Measurements from ENCODE around the gene CFAP65.

The CFAP65 gene, protein sequence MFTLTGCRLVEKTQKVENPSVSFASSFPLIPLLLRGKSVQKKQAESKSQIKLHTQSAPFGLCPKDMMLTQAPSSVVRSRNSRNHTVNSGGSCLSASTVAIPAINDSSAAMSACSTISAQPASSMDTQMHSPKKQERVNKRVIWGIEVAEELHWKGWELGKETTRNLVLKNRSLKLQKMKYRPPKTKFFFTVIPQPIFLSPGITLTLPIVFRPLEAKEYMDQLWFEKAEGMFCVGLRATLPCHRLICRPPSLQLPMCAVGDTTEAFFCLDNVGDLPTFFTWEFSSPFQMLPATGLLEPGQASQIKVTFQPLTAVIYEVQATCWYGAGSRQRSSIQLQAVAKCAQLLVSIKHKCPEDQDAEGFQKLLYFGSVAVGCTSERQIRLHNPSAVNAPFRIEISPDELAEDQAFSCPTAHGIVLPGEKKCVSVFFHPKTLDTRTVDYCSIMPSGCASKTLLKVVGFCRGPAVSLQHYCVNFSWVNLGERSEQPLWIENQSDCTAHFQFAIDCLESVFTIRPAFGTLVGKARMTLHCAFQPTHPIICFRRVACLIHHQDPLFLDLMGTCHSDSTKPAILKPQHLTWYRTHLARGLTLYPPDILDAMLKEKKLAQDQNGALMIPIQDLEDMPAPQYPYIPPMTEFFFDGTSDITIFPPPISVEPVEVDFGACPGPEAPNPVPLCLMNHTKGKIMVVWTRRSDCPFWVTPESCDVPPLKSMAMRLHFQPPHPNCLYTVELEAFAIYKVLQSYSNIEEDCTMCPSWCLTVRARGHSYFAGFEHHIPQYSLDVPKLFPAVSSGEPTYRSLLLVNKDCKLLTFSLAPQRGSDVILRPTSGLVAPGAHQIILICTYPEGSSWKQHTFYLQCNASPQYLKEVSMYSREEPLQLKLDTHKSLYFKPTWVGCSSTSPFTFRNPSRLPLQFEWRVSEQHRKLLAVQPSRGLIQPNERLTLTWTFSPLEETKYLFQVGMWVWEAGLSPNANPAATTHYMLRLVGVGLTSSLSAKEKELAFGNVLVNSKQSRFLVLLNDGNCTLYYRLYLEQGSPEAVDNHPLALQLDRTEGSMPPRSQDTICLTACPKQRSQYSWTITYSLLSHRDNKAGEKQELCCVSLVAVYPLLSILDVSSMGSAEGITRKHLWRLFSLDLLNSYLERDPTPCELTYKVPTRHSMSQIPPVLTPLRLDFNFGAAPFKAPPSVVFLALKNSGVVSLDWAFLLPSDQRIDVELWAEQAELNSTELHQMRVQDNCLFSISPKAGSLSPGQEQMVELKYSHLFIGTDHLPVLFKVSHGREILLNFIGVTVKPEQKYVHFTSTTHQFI (N-terminal part only)

DNA sequence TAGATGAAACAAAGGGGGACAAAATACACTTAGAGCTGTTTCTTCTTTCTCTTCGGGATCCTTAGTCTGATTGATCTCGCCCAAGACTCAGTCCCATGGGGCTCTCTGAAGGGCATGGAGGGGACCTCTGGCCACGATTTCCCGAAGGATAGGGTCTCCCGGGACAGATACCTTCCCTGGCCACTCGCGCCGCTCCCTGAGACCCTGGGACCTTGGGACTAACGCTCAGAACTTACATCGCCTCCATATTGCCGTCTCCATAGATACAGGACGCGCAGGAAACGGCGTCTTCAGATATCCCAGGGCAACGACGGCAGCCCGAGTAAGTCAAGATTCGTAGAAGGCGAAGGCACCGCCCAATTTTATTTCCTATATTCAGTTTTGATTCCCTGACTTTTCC, at the start of gene CFAP65:
TSS of gene CFAP65 (minus strand) at position 265 of the 400 bp plus-strand sequence. CDS start 2,468 bp downstream, outside the sequence.
- DNase-seq, result no peak

DNA sequence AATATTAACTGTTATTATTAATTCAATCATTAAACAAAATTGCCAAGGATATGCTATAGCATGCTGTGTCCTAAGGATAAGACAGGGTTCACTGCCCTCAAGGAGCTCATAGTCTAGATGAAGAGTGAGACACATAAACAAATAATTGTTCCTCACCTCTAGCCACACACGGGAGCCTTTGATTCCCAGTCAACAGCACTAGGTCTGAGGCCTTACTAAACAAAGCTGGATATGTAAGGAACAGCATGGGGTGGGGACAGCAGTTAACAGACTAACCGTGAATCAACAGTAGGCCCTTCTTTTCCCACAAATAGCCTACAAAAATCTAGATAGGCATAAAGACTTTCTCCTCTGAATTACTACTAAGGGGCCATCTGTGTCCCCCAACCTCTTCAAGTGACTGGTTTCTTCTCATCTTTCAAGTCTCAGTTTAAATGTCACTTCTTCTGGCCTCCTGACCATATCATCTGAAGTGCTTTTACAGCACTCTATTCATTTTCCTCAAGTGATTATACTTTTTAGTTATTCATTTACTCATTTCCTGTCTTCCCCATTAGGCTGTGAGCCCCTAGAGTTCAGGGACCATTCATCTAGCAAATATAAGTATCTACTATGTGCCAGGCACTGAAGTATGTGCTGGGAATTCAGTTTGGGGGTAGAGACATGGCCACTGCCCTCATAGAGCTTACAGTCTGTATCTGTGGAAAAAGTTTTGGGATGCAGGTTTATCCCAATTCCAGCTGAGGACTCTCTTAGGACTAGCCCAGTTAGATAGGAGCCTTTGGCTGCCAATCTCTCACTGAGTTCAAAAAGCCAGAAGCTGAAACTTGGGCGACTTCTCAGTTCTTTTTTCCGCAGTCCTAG, 49.4 kb upstream of the CFAP65 start:
- no peak for DNase-seq

- DNase-seq, result no peak
Measured at GRCh38 chr2:219089330-219089729, 48.0 kb upstream of the CFAP65 start.

GRCh38 chr2:219087848-219088247, 46.5 kb upstream of the CFAP65 start:
- DNase-seq, result no peak

GRCh38 chr2:219087361-219087760, 46.0 kb upstream of the CFAP65 start:
- DNase-seq, result no peak

GRCh38 chr2:219086196-219086595, 44.9 kb upstream of the CFAP65 start:
- DNase-seq, result no peak

GRCh38 chr2:219084791-219085190, 43.5 kb upstream of the CFAP65 start:
- no peak for DNase-seq

- no peak for DNase-seq
Measured at GRCh38 chr2:219082332-219082958, 41.1 kb upstream of the CFAP65 start.

DNA sequence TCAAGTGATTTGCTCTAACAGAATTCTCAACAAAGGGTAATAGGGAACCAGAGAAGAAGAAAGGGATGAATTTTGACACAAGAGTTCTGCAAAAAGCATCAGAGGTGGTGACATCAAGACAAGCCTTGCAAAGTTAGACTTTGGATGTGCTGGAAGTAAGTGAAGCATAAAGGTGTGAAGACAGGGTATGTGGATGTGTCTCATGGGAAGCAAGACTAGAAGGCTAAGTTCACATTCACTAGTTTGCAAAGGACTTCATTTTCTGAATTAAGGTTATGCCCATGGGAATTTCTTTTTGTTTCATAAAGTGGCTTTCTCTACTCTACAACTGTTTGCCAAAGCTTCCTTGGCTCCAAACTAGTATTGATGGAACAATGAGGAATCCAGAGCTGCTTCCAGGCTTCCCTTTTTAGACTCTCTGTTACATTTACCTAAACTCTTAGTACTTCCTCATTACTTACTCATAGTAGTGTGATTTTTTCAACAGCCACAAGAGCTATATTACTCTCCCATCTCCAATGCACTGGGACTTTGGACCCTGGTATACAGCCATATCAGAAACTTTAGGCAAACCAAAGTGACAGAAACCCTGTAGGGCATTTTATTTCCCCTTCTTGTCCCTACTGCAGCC, 40.5 kb upstream of the CFAP65 start:
- no peak for DNase-seq

DNA sequence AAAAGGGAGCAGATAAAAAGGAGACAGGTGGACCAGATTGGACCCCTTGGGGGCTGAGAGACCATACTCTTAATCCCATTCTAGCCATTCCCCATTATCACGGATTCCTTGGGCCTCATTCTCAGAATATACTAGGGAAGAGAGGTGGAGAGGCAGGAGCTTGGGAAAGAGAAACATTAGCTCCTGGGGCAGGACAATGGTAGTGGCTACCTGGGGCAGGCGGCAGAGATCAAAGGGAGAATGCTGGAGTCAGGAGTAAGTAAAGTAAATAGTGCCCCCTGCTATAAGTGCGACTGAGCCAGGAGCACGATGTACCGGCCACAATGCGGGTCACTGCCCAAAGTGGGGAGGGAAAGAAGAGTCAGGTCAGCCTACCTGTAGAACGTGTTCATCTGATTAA, 39.8 kb upstream of the CFAP65 start:
- no peak for DNase-seq

DNA sequence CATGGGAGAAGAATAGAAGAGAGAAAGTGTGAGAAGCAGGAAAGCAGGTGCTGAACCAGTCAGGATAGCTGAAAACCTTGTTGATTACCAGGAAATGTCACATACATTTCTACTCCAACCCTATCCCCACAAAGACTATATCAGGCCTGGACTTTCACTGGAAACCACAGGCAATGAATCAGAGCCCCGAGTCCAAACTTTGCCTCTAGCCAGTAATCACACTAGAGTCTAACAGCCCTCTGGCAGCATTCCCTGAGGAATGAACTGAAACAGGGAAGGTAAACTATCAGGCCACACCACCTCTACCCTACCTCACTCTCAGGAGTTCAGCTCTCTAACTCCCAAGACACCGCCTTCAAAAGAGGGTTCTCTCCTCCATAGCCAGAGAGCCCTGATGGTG, 38.1 kb upstream of the CFAP65 start:
- no peak for DNase-seq

DNA sequence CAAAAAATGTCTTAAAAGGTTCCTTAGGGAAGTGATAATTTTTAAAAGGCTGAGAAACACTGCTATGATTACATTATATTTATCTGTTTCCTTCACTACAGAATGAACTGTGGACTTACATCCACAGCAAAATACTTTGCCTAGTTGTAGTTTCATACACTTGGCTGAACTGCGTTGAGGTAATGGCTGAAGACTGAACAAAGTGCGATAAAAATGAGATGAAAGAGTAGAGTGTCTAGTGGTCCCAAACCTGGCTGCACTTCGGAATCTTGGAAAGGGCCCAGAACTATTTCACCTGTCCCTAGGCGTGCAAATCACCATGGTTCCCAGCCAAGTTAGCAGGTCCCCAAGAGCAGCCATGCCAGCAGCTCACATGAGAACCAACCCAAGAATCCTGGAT, 37.6 kb upstream of the CFAP65 start:
- no peak for DNase-seq

- no peak for DNase-seq
Measured at GRCh38 chr2:219078126-219078525, 36.8 kb upstream of the CFAP65 start.

DNA sequence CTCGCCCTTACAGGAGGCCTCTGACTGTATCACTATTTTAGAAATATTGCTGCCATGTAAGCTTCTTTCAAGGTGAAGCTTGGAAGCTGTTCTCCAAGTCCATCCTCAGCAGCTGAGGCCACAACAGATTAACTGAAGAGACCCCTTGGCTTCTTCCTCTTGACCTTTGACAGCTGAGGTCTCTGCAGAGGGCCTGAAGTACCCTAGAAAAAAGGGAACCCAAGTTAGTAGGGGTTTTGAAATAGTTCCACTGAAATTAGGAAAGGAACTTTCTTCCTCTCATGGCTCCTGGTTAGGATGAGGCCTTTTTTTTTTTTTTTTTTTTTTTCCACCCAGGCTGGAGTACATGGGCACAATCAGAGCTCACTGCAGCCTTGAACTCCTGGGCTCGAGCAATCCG, 34.9 kb upstream of the CFAP65 start:
- DNase-seq, result no peak

- DNase-seq, result no peak
Measured at GRCh38 chr2:219073413-219074129, 32.3 kb upstream of the CFAP65 start.

DNA sequence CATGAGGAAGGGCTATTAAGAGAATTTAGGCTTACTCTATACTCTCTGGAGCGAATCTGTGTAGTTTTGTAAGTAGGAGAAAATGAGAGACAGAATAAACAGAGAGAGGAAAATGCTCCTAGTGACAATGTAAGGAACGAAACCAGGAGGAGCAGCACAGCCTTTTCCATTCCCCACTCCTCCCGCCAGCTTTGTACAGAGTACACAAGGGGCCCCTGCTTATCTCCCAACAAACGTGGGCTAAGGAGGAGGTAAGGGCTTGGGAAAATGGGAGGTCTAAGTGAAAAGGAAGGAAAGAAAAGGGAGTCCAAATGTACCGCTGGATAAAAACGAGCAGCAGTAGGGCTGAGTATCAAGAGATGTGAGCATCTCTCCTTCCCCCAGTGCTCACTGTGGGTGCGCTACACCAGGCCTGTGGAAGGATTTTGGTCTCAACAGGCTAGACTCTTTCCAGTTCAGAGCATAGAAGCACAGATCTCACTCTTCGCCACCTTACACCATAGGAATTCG, 31.5 kb upstream of the CFAP65 start:
- DNase-seq, result no peak

DNA sequence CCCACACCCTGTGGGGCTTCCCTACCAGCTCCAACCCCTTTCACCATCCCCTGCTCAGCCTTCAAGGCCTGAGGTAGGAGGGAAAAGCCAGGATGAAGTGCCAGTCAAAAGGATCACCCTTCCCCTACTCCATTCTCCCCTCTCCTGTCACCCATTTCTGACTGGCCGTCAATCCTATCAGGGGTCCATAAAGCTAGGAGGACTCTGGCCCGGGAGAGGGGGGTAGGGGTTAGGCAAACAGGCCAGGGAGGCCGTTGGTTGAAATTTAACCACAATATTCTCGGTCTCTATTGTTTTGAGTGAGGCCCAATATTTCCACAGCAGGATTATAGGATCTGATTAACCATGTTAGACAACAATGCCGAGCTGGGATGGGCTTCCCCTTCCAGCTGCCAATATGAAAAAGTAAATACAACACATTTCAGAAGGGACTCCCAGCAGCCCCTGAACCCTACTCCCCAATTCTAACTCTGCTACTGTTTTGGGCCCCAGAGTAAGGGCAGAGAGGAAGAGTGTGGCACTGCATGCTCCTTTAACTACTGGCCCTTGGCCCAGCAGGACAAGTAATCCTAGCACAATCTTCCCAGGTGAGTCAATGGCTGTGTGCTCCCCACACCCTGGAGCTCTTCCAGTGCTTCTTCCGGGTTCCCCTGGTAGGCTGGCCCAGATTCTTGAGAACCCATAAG, 30.0 kb upstream of the CFAP65 start:
- DNase-seq, result no peak

DNA sequence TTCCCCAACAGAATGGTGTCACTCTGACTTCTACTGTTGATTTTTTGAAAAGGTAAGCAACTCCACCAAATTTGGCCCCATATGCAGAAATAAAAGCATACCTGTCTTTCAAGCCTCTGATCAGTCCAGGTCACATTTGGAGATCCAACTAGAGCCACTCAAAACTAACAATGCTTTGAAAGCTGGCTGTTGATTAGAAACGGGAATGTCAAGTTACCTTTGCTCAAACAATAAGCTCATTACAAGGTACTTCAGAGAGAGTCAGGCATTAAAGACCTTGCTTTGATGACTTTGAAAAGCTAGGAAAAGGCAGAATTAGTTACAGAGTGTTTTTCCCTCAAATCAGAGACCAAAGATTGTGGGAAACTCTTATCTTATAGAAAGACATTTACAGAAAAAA, 24.2 kb upstream of the CFAP65 start:
- no peak for DNase-seq

DNA sequence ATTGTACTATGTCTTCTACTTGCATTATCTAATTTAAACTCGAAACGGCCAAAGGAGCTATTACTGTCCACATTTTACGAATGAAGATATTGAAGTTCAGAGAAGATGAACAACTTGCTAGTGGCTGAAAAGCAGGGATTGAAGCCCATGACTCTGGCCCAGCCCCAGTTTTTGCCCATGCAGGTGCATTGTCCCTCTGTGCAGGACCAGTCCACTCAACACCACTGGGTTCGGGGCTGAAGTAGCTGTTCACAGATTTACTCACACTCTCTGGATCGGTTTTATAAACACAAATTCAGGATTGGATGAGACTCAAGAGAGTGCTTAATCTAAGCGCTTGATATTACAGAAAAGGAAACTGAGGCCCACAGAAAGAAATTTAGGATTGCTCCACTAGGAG, 20.8 kb upstream of the CFAP65 start:
- no peak for DNase-seq

Measured in KG1 (cell line).